Lower leg skin (tissue), 4 donors: ENCODE data around the gene ADAMTSL2. TPM values are rescaled to one million over a fixed set of nuclear protein-coding genes. Genes with fewer than 3 reads are reported as not detected.

Experiments
- DNase-seq, 2 donors: peaks; one replicate each; pipeline ENCODE4 v3.0.0-alpha.2; 2019; ENCODE audit warnings: low spot score in 2 of 2
- H3K4me3 ChIP-seq: fragments of 200-600 bp; sonication (generic); 2 replicates; pipeline ENCODE4 v1.5.1; 2017; ENCODE audit warnings: mild to moderate bottlenecking, low read depth; ENCODE audit not compliant: poor library complexity, severe bottlenecking
- CTCF ChIP-seq, 3 donors: fragments of 450-650 bp; IDR thresholded peaks; one replicate each; pipeline ENCODE4 v1.5.1; 2016; ENCODE audit warnings: antibody characterized with exemption in 3 of 3, mild to moderate bottlenecking in 3 of 3, moderate library complexity in 2 of 3
- POLR2A ChIP-seq, 2 donors: fragments of 450-650 bp; IDR thresholded peaks; one replicate each; pipeline ENCODE4 v1.6.1; 2016 to 2017; ENCODE audit warnings: antibody characterized with exemption in 2 of 2, mild to moderate bottlenecking in 1 of 2, moderate library complexity in 1 of 2
- WGBS, 2 donors: methylation state at CpG; one replicate each; pipeline ENCODE4 v1.1.5; 2018; 5-methylcytosine and 5-hydroxymethylcytosine counted together
- intact Hi-C: fragments of 100-400 bp; cut with DNase I; formaldehyde crosslinking; loops from one replicate; pipeline ENCODE4 v1.15.0; 2023; ENCODE audit warnings: low total_unique reads
- total RNA-seq, 4 donors: library from RNA; depleted of rRNA; stranded (reverse); fragments of >200 nt; gene quantifications; one replicate each; pipeline ENCODE4 v1.1.0, GENCODE V29; 2016

Gene ADAMTSL2
- total RNA-seq, 4 donors from 2014 or later: 0.08 to 1.5 (median 0.32) TPM; not detected in 1

GRCh38 chr9:133554729-133555128 lies 20.2 kb downstream of the ADAMTSL2 start:
- intact Hi-C loops: no loop called here
- TF ChIP-seq POLR2A (IDR thresholded peaks at IDR 0.05): no peak
- no peak for TF ChIP-seq CTCF (IDR thresholded peaks at IDR 0.05)
- 91 to 95% methylated on average over 8 of the region's 8 CpGs for WGBS, 2 donors
- H3K4me3 ChIP-seq: no peak overlapping the region
- DNase-seq: no peak

DNA sequence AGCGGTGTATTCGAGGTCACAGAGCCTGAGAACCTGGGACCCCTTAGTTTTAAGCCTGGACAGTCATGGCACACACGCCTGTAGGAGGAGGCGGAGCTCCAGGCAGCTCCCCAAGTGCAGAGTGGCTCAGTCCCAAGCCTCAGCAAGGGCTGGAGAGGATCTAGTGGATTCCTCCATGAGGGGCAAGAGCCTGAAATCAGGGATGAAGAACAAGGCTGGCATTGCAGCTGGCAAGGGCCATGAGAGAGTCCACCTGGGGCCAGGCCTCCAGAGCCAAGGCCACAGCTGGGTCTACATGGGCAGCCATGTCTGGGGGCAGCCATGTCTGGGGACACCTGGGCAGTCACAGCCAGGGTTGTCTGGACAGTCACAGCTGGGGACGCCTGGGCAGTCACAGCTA lies 21.9 kb downstream of the ADAMTSL2 start:
- intact Hi-C loops: no loop called here
- TF ChIP-seq POLR2A (IDR thresholded peaks at IDR 0.05) (no peak), CTCF (IDR thresholded peaks at IDR 0.05) (no peak)
- H3K4me3 ChIP-seq: no peak overlapping the region
- DNase-seq: no peak
- WGBS, 2 donors: 87 to 91% methylated on average over 5 of the region's 5 CpGs

- intact Hi-C loops: no loop called here
- 88 to 94% methylated on average over 7 to 9 of the region's 9 CpGs for WGBS, 2 donors
- TF ChIP-seq CTCF (IDR thresholded peaks at IDR 0.05): no peak
- no peak for TF ChIP-seq POLR2A (IDR thresholded peaks at IDR 0.05)
- no peak for DNase-seq
- no peak overlapping the region for H3K4me3 ChIP-seq
Observed at GRCh38 chr9:133557581-133557980, 23.1 kb downstream of the ADAMTSL2 start.

DNA sequence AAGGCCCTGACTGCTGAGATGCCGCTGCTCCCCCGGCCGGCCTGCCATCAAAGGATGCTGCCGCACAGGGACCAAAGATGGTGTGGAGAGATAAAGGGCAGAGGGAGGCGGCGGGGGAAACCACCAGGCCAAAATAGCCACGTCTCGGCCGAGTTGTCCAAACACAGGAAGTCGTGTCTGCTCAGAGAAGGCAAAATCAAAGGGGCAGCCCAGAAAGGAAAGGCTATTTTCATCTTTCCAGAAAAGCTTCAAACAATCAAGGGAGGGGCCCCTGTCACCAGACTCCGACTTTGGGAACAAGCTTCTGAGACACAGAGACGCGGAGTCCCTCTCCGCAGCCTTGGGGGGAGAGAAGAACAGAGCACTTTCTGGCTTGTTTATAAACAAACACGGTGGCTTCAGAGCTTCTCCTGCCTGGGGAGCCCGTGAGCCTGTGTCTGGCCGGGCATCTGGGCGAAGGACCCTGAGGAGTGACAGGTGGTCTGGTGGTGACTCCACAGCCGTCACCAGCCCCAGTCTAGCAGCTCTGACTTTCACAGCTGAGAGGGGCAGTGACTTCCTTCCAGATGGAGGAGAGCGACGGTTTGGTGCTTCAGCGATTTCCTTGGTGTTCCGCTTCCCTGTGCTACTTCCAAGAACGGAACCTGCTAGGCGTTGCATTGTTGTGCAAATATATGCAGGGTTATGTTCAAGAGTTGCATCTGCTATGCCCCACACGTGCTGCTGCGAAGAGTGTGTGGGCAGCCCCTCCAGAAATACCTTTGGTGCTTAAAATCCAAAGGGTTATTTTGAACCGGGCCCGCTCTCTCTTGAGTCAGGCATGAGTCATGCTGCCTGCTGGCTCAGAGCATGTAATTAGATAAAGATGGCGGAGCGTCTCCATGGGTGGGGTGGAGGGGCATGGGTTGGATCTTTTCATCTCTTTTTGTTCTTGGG lies 24.0 kb downstream of the ADAMTSL2 start:
- TF ChIP-seq CTCF (IDR thresholded peaks at IDR 0.05): no peak
- no peak for TF ChIP-seq POLR2A (IDR thresholded peaks at IDR 0.05)
- no peak overlapping the region for H3K4me3 ChIP-seq
- peak in 1 of 2 donors; percentile 29 for DNase-seq
- WGBS, 2 donors: 38 to 39% methylated on average over 29 to 31 of the region's 31 CpGs
- intact Hi-C loops: no loop called here

GRCh38 chr9:133560311-133560710 lies 25.8 kb downstream of the ADAMTSL2 start:
- H3K4me3 ChIP-seq: no peak overlapping the region
- no peak for DNase-seq
- intact Hi-C loops: no loop called here
- WGBS, 2 donors: 75 to 88% methylated on average over 14 to 15 of the region's 15 CpGs
- TF ChIP-seq POLR2A (IDR thresholded peaks at IDR 0.05) (no peak), CTCF (IDR thresholded peaks at IDR 0.05) (no peak)
